B cell (primary cell): Measurements from ENCODE around the gene CLN5. TPM values are rescaled to one million over a fixed set of nuclear protein-coding genes. Genes with fewer than 3 reads are reported as not detected.

Source experiments
- ATAC-seq: fragments of 200-7000 bp; cut with Tn5 transposase; one replicate; pipeline ENCODE4 v1.10.0; 2021; ENCODE audit warnings: low read depth, mild to moderate bottlenecking, moderate number of reproducible peaks, moderate library complexity
- CTCF ChIA-PET: fragments of 350-600 bp; sonication (Branson Sonifier 250); formaldehyde crosslinking; loops from one replicate; lab custom pipeline; 2021; ENCODE audit warnings: antibody characterized with exemption, inconsistent platforms; lab: Charles Lee
- POLR2A ChIA-PET: fragments of 350-600 bp; sonication (Branson Sonifier 250); formaldehyde crosslinking; loops from one replicate; lab custom pipeline; 2021; ENCODE audit warnings: antibody characterized with exemption; lab: Charles Lee
- DNase-seq: peaks from one replicate; pipeline ENCODE4 v3.0.0; 2013
- H2AFZ ChIP-seq: 2 replicates; pipeline ENCODE4 v1.6.1; 2012; ENCODE audit warnings: mild to moderate bottlenecking, low read depth, low read length; ENCODE audit not compliant: insufficient read depth, poor library complexity, severe bottlenecking
- H3K27ac ChIP-seq, 2 donors: 1 replicate in 1 of 2; 2 replicates in 1 of 2; pipeline ENCODE4 v1.5.1; 2012 to 2013; ENCODE audit warnings: low read length in 2 of 2, mild to moderate bottlenecking in 2 of 2, moderate library complexity in 1 of 2
- H3K27me3 ChIP-seq, 4 experiments: fragments of 200-600 bp in 1 of 4; sonication (generic) in 1 of 4; replicated peaks in 1 of 4; 1 replicate in 2 of 4; 2 replicates in 2 of 4; pipeline versions ENCODE4 v1.6.1 to v1.7.0; 2013 to 2016; ENCODE audit warnings: low read length in 3 of 4, mild to moderate bottlenecking in 2 of 4, mixed read lengths in 1 of 4, moderate library complexity in 1 of 4; ENCODE audit not compliant: insufficient read depth in 4 of 4, control insufficient read depth in 3 of 4; ENCODE audit errors: control extremely low read depth in 1 of 4
- H3K36me3 ChIP-seq, 2 experiments: replicated peaks in 1 of 2; 1 replicate in 1 of 2; 2 replicates in 1 of 2; pipeline versions ENCODE4 v1.6.1 to v1.7.1; 2013; ENCODE audit warnings: low read length in 1 of 2; ENCODE audit not compliant: insufficient read depth in 2 of 2, control insufficient read depth in 1 of 2; ENCODE audit errors: control extremely low read depth in 1 of 2, extremely low read depth in 1 of 2
- H3K4me1 ChIP-seq, 2 donors: fragments of 200-600 bp in 1 of 2; sonication (generic) in 1 of 2; 1 replicate in 1 of 2; 2 replicates in 1 of 2; pipeline versions ENCODE4 v1.5.1 to v1.6.1; 2013 to 2017; ENCODE audit warnings: low read length in 2 of 2; ENCODE audit not compliant: control insufficient read depth in 2 of 2, insufficient read depth in 2 of 2
- H3K4me2 ChIP-seq: replicated peaks from 2 replicates; pipeline ENCODE3; 2012; ENCODE audit warnings: mild to moderate bottlenecking, low read depth, low read length; ENCODE audit not compliant: poor library complexity, severe bottlenecking
- H3K4me3 ChIP-seq, 5 experiments: fragments of 200-600 bp in 1 of 5; sonication (generic) in 1 of 5; 1 replicate in 3 of 5; 2 replicates in 2 of 5; pipeline versions ENCODE4 v1.5.1 to v1.7.0; 2011 to 2016; ENCODE audit warnings: low read length in 4 of 5, mild to moderate bottlenecking in 4 of 5, low read depth in 2 of 5, control low read depth in 1 of 5, moderate library complexity in 1 of 5; ENCODE audit not compliant: insufficient read depth in 1 of 5; ENCODE audit errors: control extremely low read depth in 1 of 5, extremely low read depth in 1 of 5
- H3K79me2 ChIP-seq: fragments of 200-600 bp; sonication (generic); one replicate; pipeline ENCODE4 v1.6.0; 2016; ENCODE audit warnings: low read length; ENCODE audit not compliant: control insufficient read depth, insufficient read depth
- H3K9ac ChIP-seq: fragments of 200-600 bp; sonication (generic); 2 replicates; pipeline ENCODE4 v1.6.1; 2017; ENCODE audit warnings: mild to moderate bottlenecking, low read length, moderate library complexity
- H3K9me3 ChIP-seq, 3 donors: one replicate each; pipeline versions ENCODE4 v1.6.1 to v1.7.1; 2013; ENCODE audit warnings: low read length in 2 of 3; ENCODE audit not compliant: control insufficient read depth in 2 of 3, insufficient read depth in 1 of 3; ENCODE audit errors: control extremely low read depth in 1 of 3
- H4K20me1 ChIP-seq: 2 replicates; pipeline ENCODE4 v1.6.0; 2012; ENCODE audit warnings: mild to moderate bottlenecking, low read length; ENCODE audit not compliant: insufficient read depth, control insufficient read depth, poor library complexity, severe bottlenecking
- H3K27ac Mint-ChIP-seq: one replicate; pipeline ENCODE4 v1.8.0; 2021; ENCODE audit warnings: mixed read lengths
- H3K27me3 Mint-ChIP-seq: one replicate; pipeline ENCODE4 v1.8.0; 2021; ENCODE audit warnings: mixed read lengths
- H3K4me1 Mint-ChIP-seq: one replicate; pipeline ENCODE4 v1.8.0; 2021; ENCODE audit warnings: mixed read lengths
- H3K4me3 Mint-ChIP-seq: one replicate; pipeline ENCODE4 v1.8.0; 2021; ENCODE audit warnings: mixed read lengths
- H3K9me3 Mint-ChIP-seq: one replicate; pipeline ENCODE4 v1.8.0; 2022; ENCODE audit warnings: mixed read lengths; ENCODE audit not compliant: insufficient read depth
- EZH2 ChIP-seq: IDR thresholded peaks from 2 replicates; pipeline ENCODE4 v1.6.1; 2012; ENCODE audit warnings: borderline replicate concordance, low read depth, mild to moderate bottlenecking, moderate library complexity, low read length; ENCODE audit not compliant: insufficient read depth, poor library complexity, severe bottlenecking
- WGBS: methylation state at CpG from one replicate; pipeline ENCODE4 v1.1.5; 2013; ENCODE audit warnings: missing lambda C conversion rate; ENCODE audit not compliant: insufficient coverage; 5-methylcytosine and 5-hydroxymethylcytosine counted together
- intact Hi-C: fragments of 100-400 bp; cut with micrococcal nuclease; formaldehyde crosslinking; loops from one replicate; pipeline ENCODE4 v1.10.0; 2022
- polyA plus RNA-seq: library from polyadenylated mRNA; depleted of rRNA; stranded (reverse); fragments of >200 nt; gene quantifications from 2 replicates; pipeline ENCODE4 v1.2.3, GENCODE V29; 2012
- total RNA-seq, 2 donors: library from RNA; stranded (reverse); fragments of 120-200 nt in 1 of 2; gene quantifications; 1 replicate in 1 of 2; 2 replicates in 1 of 2; pipeline versions ENCODE4 v1.2.3 to v1.2.4, GENCODE V29; 2013 to 2022
- TF ChIP-seq, protein P1 (sequence below): fragments of 200-600 bp; IDR thresholded peaks from one replicate; pipeline ENCODE4 v1.8.0; 2022; ENCODE audit warnings: antibody characterized with exemption, mild to moderate bottlenecking

CLN5 gene
- total and polyA plus RNA-seq, 2 donors (not counting 1 experiment from before 2014, with no cell fraction given) = 11.9 to 36.9 TPM

GRCh38 chr13:76953968-76954367 is 37.9 kb upstream of the CLN5 start:
- H3K79me2 ChIP-seq = no peaks in the 10 kb centered on the region
- H3K4me1 ChIP-seq = no peaks in the 10 kb centered on the region
- ATAC-seq (no peak), DNase-seq (no peak)
- no peak overlapping the region for H3K4me3 ChIP-seq
- ChIA-PET POLR2A (no interaction called here), CTCF (no interaction called here)
- no peak overlapping the region for H3K4me3 Mint-ChIP-seq
- TF ChIP-seq, protein P1, sequence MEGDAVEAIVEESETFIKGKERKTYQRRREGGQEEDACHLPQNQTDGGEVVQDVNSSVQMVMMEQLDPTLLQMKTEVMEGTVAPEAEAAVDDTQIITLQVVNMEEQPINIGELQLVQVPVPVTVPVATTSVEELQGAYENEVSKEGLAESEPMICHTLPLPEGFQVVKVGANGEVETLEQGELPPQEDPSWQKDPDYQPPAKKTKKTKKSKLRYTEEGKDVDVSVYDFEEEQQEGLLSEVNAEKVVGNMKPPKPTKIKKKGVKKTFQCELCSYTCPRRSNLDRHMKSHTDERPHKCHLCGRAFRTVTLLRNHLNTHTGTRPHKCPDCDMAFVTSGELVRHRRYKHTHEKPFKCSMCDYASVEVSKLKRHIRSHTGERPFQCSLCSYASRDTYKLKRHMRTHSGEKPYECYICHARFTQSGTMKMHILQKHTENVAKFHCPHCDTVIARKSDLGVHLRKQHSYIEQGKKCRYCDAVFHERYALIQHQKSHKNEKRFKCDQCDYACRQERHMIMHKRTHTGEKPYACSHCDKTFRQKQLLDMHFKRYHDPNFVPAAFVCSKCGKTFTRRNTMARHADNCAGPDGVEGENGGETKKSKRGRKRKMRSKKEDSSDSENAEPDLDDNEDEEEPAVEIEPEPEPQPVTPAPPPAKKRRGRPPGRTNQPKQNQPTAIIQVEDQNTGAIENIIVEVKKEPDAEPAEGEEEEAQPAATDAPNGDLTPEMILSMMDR = no peak
- TF ChIP-seq EZH2 = no peak
- no peak overlapping the region for H2AFZ ChIP-seq
- H3K27ac Mint-ChIP-seq = no peak overlapping the region
- peaks cover 2% of the 10 kb centered on the region for H3K9me3 Mint-ChIP-seq
- 83% methylated on average over 2 of the region's 3 CpGs for WGBS
- H3K27me3 ChIP-seq = peaks cover 0 to 6% (median 0%) of the 10 kb centered on the region in 4 experiments
- peaks cover 30% of the 10 kb centered on the region for H3K27me3 Mint-ChIP-seq
- intact Hi-C loops = no loop called here
- no peak overlapping the region for H3K4me2 ChIP-seq
- no peaks in the 10 kb centered on the region for H3K4me1 Mint-ChIP-seq
- no peaks in the 10 kb centered on the region for H3K36me3 ChIP-seq
- H3K9me3 ChIP-seq = peaks cover 0 to 6% (median 0%) of the 10 kb centered on the region in 3 donors
- H3K9ac ChIP-seq = no peak overlapping the region
- no peak overlapping the region for H3K27ac ChIP-seq
- no peaks in the 10 kb centered on the region for H4K20me1 ChIP-seq

DNA sequence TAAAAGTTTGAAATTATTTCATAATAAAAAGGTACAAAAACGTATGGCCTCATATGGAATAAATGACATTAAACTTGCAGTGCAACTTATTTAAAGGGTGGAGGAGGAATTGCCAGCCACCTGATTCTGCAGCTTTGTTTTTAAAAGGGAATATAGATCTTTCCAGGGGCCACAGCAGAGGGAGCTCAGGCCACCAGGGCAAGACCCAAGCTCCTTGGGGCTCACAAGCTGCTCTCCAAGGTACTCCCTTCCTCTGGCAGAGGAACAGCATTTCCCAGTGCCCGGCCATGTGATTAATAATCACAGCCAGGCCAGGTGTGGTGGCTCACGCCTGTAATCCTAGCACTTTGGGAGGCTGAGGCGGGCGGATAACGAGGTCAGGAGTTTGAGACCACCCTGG is 37.3 kb upstream of the CLN5 start:
- Mint-ChIP-seq H3K4me3 (no peak overlapping the region), H3K4me1 (no peaks in the 10 kb centered on the region), H3K27me3 (peaks cover 30% of the 10 kb centered on the region), H3K27ac (no peak overlapping the region), H3K9me3 (peaks cover 2% of the 10 kb centered on the region)
- TF ChIP-seq, protein P1 = no peak
- TF ChIP-seq EZH2 = no peak
- Histone ChIP-seq H3K4me3 (no peak overlapping the region), H3K27ac (no peak overlapping the region), H3K79me2 (no peaks in the 10 kb centered on the region), H3K9ac (no peak overlapping the region), H3K36me3 (no peaks in the 10 kb centered on the region), H4K20me1 (no peaks in the 10 kb centered on the region), H2AFZ (no peak overlapping the region), H3K9me3 (peaks cover 0 to 11% (median 4%) of the 10 kb centered on the region in 3 donors), H3K4me2 (no peak overlapping the region), H3K27me3 (peaks cover 0 to 6% (median 0%) of the 10 kb centered on the region in 4 experiments), H3K4me1 (no peaks in the 10 kb centered on the region)
- ChIA-PET CTCF (no interaction called here), POLR2A (no interaction called here)
- no peak for ATAC-seq
- 97% methylated on average over 3 of the region's 6 CpGs for WGBS
- no peak for DNase-seq
- intact Hi-C loops = no loop called here
